Daoy (cell line): ENCODE data around the gene VPS8. TPM values are rescaled to one million over a fixed set of nuclear protein-coding genes. Genes with fewer than 3 reads are reported as not detected.

Experiments used
- DNase-seq: peaks from one replicate; pipeline ENCODE4 v3.0.0-alpha.2; 2015; ENCODE audit warnings: low read depth
- total RNA-seq: library from RNA; depleted of rRNA; stranded (reverse); fragments of >200 nt; shearing (Covaris generic); gene quantifications from 2 replicates; pipeline ENCODE4 v1.2.3, GENCODE V29; 2014

Gene VPS8
- total RNA-seq, 1 experiment from 2014 or later, result 23.2 TPM

- DNase-seq, result no peak
Observed at GRCh38 chr3:184812662-184813042, 686 bp downstream of the VPS8 start.

DNA sequence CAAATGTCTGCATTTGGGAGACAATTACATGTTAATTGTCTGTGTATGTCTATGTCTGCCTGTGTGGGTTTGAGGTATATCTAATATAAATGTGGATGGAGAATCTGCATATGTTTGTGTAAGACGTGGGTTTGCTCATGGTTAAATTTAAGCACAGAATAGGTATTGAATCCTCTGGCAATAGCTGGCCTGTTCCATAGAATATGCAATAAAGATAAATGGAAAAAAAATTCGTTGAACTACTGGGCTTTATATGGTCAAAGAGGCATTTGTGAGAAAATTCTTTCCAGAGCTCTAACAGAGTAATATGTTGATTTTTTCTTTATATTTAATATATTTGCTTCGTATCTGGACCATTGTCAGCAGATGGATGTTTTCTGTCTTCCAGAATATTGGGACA, 1.4 kb downstream of the VPS8 start:
- DNase-seq, result no peak

DNA sequence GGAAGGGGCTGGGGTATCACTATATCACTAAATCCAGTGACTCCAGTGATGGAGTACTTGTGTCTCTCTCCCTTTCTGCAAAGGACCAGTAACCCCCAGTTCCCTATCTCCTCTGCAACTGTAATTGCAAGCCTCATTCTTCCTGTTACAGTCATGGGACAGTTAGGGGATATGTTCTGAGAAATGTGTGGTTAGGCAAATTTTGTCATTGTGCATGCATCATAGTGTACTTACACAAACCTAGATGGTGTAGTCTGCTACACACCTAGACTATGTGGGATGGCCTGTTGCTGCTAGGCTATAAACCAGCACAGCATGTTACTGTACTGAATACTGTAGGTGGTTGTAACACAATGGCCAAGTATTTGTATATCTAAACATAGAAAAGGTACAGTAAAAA, 2.2 kb downstream of the VPS8 start:
- DNase-seq, result no peak

- DNase-seq, result peak; percentile 71
Observed at GRCh38 chr3:184815046-184815930, 3.3 kb downstream of the VPS8 start.

- no peak for DNase-seq
Observed at GRCh38 chr3:184816614-184817013, 4.6 kb downstream of the VPS8 start.

- DNase-seq, result no peak
Observed at GRCh38 chr3:184820525-184820924, 8.6 kb downstream of the VPS8 start.

GRCh38 chr3:184821034-184821433, 9.1 kb downstream of the VPS8 start:
- no peak for DNase-seq

GRCh38 chr3:184822081-184822480, 10.1 kb downstream of the VPS8 start:
- no peak for DNase-seq

DNA sequence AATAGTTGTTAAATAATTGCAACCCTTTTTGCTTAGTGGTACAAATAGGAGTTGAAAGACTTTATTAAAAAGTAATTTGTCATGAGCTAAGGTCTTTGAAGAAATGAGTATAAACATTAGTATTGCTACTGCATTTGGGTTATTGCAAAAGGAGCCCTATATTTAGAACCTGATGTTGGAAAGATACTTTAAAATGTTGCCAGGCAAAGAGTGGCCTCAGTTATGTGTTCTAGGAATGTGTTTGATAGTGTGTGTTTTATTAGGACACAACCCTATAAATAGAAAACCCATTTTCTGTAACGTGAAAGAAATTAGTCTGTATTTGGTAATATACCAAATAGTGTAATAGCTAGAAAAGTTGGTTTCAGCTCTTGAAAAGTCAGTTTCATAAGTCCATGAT, 10.7 kb downstream of the VPS8 start:
- DNase-seq, result no peak

- DNase-seq, result no peak
Observed at GRCh38 chr3:184823990-184824389, 12.0 kb downstream of the VPS8 start.

- DNase-seq, result no peak
Observed at GRCh38 chr3:184825121-184825820, 13.3 kb downstream of the VPS8 start.

DNA sequence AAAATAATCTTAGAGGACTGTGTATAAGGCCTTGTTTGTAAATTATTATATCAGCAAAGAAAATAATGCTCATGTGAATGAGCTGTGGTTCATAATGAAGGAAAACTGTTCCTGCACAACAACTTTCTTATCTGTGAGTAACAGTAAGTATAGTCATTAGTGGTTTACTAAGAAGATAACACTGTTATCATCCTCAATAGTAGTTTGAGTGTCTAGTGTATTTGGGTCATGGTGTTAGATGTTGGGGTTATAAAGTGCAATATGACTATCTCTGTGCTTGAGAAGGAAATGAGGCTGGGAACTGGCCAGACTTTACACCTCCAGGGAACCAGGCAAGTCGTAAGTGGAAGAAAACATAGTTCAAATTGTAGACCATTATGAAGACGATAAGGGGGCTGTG, 15.6 kb downstream of the VPS8 start:
- DNase-seq, result no peak

- DNase-seq, result no peak
Observed at GRCh38 chr3:184832044-184832443, 20.1 kb downstream of the VPS8 start.

- no peak for DNase-seq
Observed at GRCh38 chr3:184832903-184833302, 20.9 kb downstream of the VPS8 start.

GRCh38 chr3:184836090-184836822, 24.3 kb downstream of the VPS8 start:
- DNase-seq, result no peak

DNA sequence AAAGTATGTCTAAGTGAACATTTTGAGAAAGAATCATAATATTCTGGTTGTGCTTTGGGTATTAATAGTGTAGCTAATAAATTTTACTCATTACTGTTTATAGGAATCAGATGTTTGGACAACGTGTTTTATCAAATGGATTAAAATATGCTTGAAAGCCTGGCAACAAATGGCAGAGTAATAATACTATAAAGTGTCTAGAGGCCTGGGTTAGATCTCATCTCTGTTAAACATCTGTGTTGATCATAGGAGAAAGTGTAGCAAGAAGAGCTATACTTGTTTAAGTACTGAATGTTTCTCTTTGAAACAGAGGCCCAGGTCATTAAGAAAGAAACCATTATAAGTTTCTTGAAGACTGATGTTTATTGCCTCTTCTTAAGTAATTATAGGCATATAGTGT, 30.5 kb downstream of the VPS8 start:
- no peak for DNase-seq

DNA sequence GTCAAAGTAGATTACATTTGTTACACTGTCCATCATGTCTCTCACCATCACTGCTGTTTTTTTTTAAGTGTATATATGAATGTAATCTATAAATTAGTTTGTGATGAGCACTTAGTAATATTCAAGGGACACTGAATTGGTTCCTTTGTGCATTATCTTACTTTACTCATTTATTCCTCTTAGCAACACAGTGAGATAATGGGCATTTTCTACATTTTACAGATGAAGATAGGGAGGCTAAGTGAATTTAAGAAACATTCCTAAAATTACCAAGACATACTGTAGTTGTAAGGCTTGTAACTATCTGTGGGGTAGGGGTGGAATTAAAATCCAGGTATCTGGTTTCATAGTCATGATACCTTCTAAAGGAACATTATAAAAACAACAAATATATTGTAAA, 33.9 kb downstream of the VPS8 start:
- DNase-seq, result no peak

- no peak for DNase-seq
Observed at GRCh38 chr3:184846496-184846895, 34.5 kb downstream of the VPS8 start.

DNA sequence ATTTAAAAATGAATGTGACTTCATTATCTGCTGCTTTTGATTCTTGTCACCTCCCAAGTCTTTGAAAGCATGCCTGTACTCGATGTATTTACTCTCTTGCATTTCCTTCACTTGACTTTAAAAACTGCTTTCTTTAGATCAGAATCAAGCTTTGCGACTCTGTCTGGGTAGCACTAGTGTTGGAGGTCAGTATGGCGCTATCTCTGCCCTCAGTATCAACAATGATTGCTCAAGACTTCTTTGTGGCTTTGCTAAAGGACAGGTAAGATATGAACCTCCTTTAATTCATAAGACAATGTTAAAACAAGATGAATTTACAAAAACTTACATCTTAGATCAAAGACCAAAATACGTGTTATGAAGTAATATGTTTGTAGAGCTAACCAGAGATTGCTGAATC, 37.0 kb downstream of the VPS8 start:
- DNase-seq, result no peak

DNA sequence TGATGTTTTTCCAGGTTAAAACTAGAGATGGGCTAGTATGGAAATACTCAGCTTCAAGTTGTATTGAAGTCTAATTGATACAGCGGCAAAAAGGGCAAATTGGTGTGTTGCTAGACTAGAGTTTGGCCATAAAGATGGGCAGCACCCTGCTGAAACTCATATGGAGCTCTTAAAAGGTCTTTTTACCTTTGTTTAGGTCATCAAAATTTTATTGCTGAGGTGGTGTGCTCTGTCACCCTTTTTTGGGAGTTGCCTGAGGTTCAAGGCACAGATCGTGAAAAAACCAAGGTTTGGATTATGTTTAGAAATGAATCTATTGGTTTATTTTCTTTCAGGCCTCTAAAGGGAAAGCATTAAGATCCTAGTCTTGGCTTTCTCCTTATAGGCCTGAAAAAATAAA, 38.2 kb downstream of the VPS8 start:
- DNase-seq, result no peak

DNA sequence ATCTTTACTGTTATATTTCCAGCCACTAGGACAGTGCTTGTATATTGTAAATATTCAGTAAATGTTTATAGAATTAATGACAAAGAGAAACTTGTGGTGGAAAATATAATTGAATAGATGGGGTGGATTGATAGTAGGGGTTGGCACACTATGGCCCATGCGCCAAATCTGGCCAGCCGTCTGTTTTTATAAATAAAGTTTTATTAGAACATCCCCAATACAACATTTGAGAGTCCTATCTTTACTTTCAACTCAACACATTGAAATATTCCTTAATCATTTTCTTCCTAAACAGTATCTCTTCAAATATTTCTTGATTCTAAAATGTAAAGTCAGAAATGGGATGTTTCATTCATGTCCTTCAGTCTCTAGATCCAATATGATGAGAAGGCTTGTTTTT, 45.1 kb downstream of the VPS8 start:
- no peak for DNase-seq

GRCh38 chr3:184864000-184864399, 52.0 kb downstream of the VPS8 start:
- DNase-seq, result no peak

- DNase-seq, result no peak
Observed at GRCh38 chr3:184868477-184868876, 56.5 kb downstream of the VPS8 start.
